NCI-H2196 treated with DMSO at 0.1 percent for 48 hours (cell line): ENCODE results near the gene IL24.
"Not testable (repeated sequence)": the region's sequence is repeated elsewhere in the genome, so short reads cannot be mapped to it uniquely, and the experiment has no call there.

Experiments used
- DNase-seq: peaks from one replicate; lab custom pipeline; 2025; ENCODE audit not compliant: unreplicated experiment; lab: John Stamatoyannopoulos, UW

The IL24 gene

GRCh38 chr1:206923961-206924557 is 26.8 kb downstream of the IL24 start:
- DNase-seq, result not testable (repeated sequence)

- DNase-seq, result no peak
Measured at GRCh38 chr1:206924592-206925105, 27.4 kb downstream of the IL24 start.

- no peak for DNase-seq
Measured at GRCh38 chr1:206925106-206925736, 28.0 kb downstream of the IL24 start.

- DNase-seq, result no peak
Measured at GRCh38 chr1:206926286-206926685, 29.0 kb downstream of the IL24 start.

- DNase-seq, result no peak
Measured at GRCh38 chr1:206929524-206929923, 32.3 kb downstream of the IL24 start.

- DNase-seq, result no peak
Measured at GRCh38 chr1:206930210-206930798, 33.1 kb downstream of the IL24 start.

- DNase-seq, result no peak
Measured at GRCh38 chr1:206931709-206932108, 34.5 kb downstream of the IL24 start.

GRCh38 chr1:206932177-206932576 is 34.9 kb downstream of the IL24 start:
- DNase-seq, result no peak

- no peak for DNase-seq
Measured at GRCh38 chr1:206933333-206933945, 36.2 kb downstream of the IL24 start.

- no peak for DNase-seq
Measured at GRCh38 chr1:206935491-206936067, 38.3 kb downstream of the IL24 start.

GRCh38 chr1:206937425-206937824 is 40.2 kb downstream of the IL24 start:
- DNase-seq, result no peak

GRCh38 chr1:206939131-206939530 is 41.9 kb downstream of the IL24 start:
- no peak for DNase-seq

- DNase-seq, result no peak
Measured at GRCh38 chr1:206939841-206940587, 42.8 kb downstream of the IL24 start.

GRCh38 chr1:206940588-206940936 is 43.3 kb downstream of the IL24 start:
- DNase-seq, result no peak

GRCh38 chr1:206941766-206942418 is 44.6 kb downstream of the IL24 start:
- DNase-seq, result no peak

- no peak for DNase-seq
Measured at GRCh38 chr1:206944703-206945102, 47.5 kb downstream of the IL24 start.

- DNase-seq, result no peak
Measured at GRCh38 chr1:206945779-206946178, 48.5 kb downstream of the IL24 start.

- no peak for DNase-seq
Measured at GRCh38 chr1:206946261-206946660, 49.0 kb downstream of the IL24 start, which contains the start of gene PIGR. Gene PIGR (minus strand): TSS chr1:206946466. CDS start chr1:206940531, 5,935 bp downstream.

- DNase-seq, result no peak
Measured at GRCh38 chr1:206947255-206947654, 50.0 kb downstream of the IL24 start.

GRCh38 chr1:206949208-206949607 is 52.0 kb downstream of the IL24 start:
- no peak for DNase-seq
